K562 (cell line): ENCODE data around the gene ZNF485. TPM values are rescaled to one million over a fixed set of nuclear protein-coding genes. Genes with fewer than 3 reads are reported as not detected.

ENCODE experiments used
- ATAC-seq: fragments of 200-7000 bp; cut with Tn5 transposase; 3 replicates; pipeline ENCODE4 v1.9.1; 2020; ENCODE audit warnings: moderate library complexity
- BruUV-seq: library from RNA; stranded (reverse); fragments of 400-500 nt; replicated peaks from 2 replicates; lab custom pipeline; 2021; lab: Mats Ljungman, UMichigan
- CTCF ChIA-PET: fragments of 300-600 bp; formaldehyde crosslinking; extraction: SDS; loops from one replicate; lab custom pipeline; 2021; ENCODE audit warnings: low intra/inter-chr PET ratio; lab: Yijun Ruan, JAX
- POLR2A ChIA-PET: fragments of 300-600, 350-650 bp; sonication (Branson Sonifier 250); formaldehyde crosslinking; extraction: SDS; loops from one replicate; lab custom pipeline; 2021; ENCODE audit warnings: antibody characterized with exemption, inconsistent platforms; lab: Yijun Ruan, JAX
- DNase-seq, 4 experiments: peaks; one replicate each; pipeline versions ENCODE4 v3.0.0 to v3.0.0-alpha.2; 2011 to 2018; ENCODE audit warnings: low spot score in 3 of 4, mixed read lengths in 3 of 4; ENCODE audit errors: extremely low read depth in 1 of 4
- FAIRE-seq: peaks from 2 replicates; lab custom pipeline; 2011; peaks lifted over from hg19 to GRCh38; lab: Jason Lieb, UNC
- H2AFZ ChIP-seq: 2 replicates; pipeline ENCODE4 v1.6.0; 2011; ENCODE audit warnings: low read depth, low read length, control low read depth, inconsistent platforms
- H3K27ac ChIP-seq: fragments of 200-600 bp; 3 replicates; pipeline ENCODE4 v1.8.0; 2011; ENCODE audit warnings: low read depth, mild to moderate bottlenecking, control low read depth, inconsistent platforms, low read length, moderate library complexity, mixed read lengths; ENCODE audit errors: extremely low read depth
- H3K27me3 ChIP-seq, 2 experiments: fragments of 300-600 bp in 1 of 2; 2 replicates in 1 of 2; 3 replicates in 1 of 2; pipeline versions ENCODE4 v1.6.0 to v1.8.0; 2011; ENCODE audit warnings: inconsistent platforms in 2 of 2, low read length in 2 of 2, mild to moderate bottlenecking in 1 of 2, mixed read lengths in 1 of 2, moderate library complexity in 1 of 2; ENCODE audit not compliant: control insufficient read depth in 2 of 2, insufficient read depth in 2 of 2
- H3K36me3 ChIP-seq: fragments of 300-600 bp; 3 replicates; pipeline ENCODE4 v1.8.0; 2011; ENCODE audit warnings: mild to moderate bottlenecking, low read length, inconsistent platforms; ENCODE audit not compliant: control insufficient read depth, insufficient read depth
- H3K4me1 ChIP-seq, 2 experiments: fragments of 200-600 bp in 1 of 2; replicated peaks in 1 of 2; 2 replicates in 1 of 2; 3 replicates in 1 of 2; pipeline versions ENCODE4 v1.5.1 to v1.8.0; 2011; ENCODE audit warnings: inconsistent platforms in 2 of 2, low read length in 2 of 2, mild to moderate bottlenecking in 1 of 2, mixed read lengths in 1 of 2, moderate library complexity in 1 of 2; ENCODE audit not compliant: control insufficient read depth in 2 of 2, insufficient read depth in 2 of 2
- H3K4me2 ChIP-seq: 2 replicates; pipeline ENCODE4 v1.6.1; 2011; ENCODE audit warnings: low read length, control low read depth, inconsistent platforms, mixed read lengths; ENCODE audit not compliant: insufficient read depth
- H3K4me3 ChIP-seq: fragments of 200-600 bp; sonication (generic), shearing (Covaris generic); 2 replicates; pipeline ENCODE4 v1.5.1; 2016; ENCODE audit warnings: control low read depth, inconsistent platforms
- H3K79me2 ChIP-seq: fragments of 200-600 bp; 3 replicates; pipeline ENCODE4 v1.8.0; 2011; ENCODE audit warnings: low read length, inconsistent platforms; ENCODE audit not compliant: control insufficient read depth, insufficient read depth
- H3K9ac ChIP-seq, 2 experiments: 2 replicates each; pipeline versions ENCODE4 v1.6.0 to v1.6.1; 2011; ENCODE audit warnings: low read depth in 2 of 2, low read length in 2 of 2, control low read depth in 1 of 2, inconsistent platforms in 1 of 2, mild to moderate bottlenecking in 1 of 2, mixed read lengths in 1 of 2; ENCODE audit not compliant: insufficient read depth in 1 of 2
- H3K9me1 ChIP-seq: one replicate; pipeline ENCODE4 v1.6.0; 2011; ENCODE audit warnings: inconsistent platforms, mild to moderate bottlenecking, low read length, moderate library complexity; ENCODE audit not compliant: control insufficient read depth, insufficient read depth
- H3K9me3 ChIP-seq: replicated peaks from 2 replicates; pipeline ENCODE4 v1.5.1; 2011; ENCODE audit warnings: low read depth, low read length, inconsistent platforms; ENCODE audit not compliant: control insufficient read depth, insufficient read depth
- H4K20me1 ChIP-seq: replicated peaks from 2 replicates; pipeline ENCODE4 v1.6.1; 2011; ENCODE audit warnings: low read length, inconsistent platforms, mixed read lengths; ENCODE audit not compliant: control insufficient read depth, insufficient read depth
- AFF4 ChIP-seq: sonication (generic); formaldehyde crosslinking; IDR thresholded peaks from 2 replicates; pipeline ENCODE4 v1.8.0; 2023; ENCODE audit warnings: mild to moderate bottlenecking, missing genetic modification reagents
- ARHGAP35 ChIP-seq: fragments of 450-650 bp; IDR thresholded peaks from 2 replicates; pipeline ENCODE4 v1.6.1; 2018; ENCODE audit not compliant: partially characterized antibody
- COPS2 ChIP-seq: fragments of 450-650 bp; conservative IDR thresholded peaks from 2 replicates; pipeline ENCODE4 v1.6.1; 2016; ENCODE audit warnings: mild to moderate bottlenecking, moderate library complexity
- ELF1 ChIP-seq: fragments of 200-800 bp; sonication (Bioruptor generic); IDR thresholded peaks from 2 replicates; pipeline ENCODE4 v1.6.1; 2016; ENCODE audit warnings: missing genetic modification characterization, missing compliant biosample characterization
- EP300 ChIP-seq: IDR thresholded peaks from 2 replicates; pipeline ENCODE4 v1.6.1; 2012; ENCODE audit warnings: low read length, improper control_type of control experiment
- L3MBTL2 ChIP-seq: fragments of 450-650 bp; IDR thresholded peaks from 2 replicates; pipeline ENCODE4 v1.6.1; 2016; ENCODE audit warnings: mild to moderate bottlenecking, moderate library complexity
- RFX7 ChIP-seq: fragments of 250-450 bp; sonication (Bioruptor Pico); IDR thresholded peaks from 2 replicates; pipeline ENCODE4 v1.5.1; 2021; ENCODE audit warnings: mild to moderate bottlenecking
- SIN3B ChIP-seq: fragments of 450-650 bp; IDR thresholded peaks from 2 replicates; pipeline ENCODE4 v1.6.1; 2017; ENCODE audit warnings: low read depth, mild to moderate bottlenecking, moderate library complexity
- SNRNP70 ChIP-seq: fragments of 200-400 bp; formaldehyde crosslinking; optimal IDR thresholded peaks from 2 replicates; pipeline ENCODE3; 2017; ENCODE audit warnings: low read depth, low read length
- TCF3 ChIP-seq: sonication (generic); formaldehyde crosslinking; IDR thresholded peaks from 2 replicates; pipeline ENCODE4 v1.4.0; 2020; ENCODE audit warnings: mild to moderate bottlenecking, missing genetic modification reagents
- TOE1 ChIP-seq, 2 experiments: fragments of 450-650 bp in 1 of 2; sonication (generic) in 1 of 2; formaldehyde crosslinking in 1 of 2; IDR thresholded peaks; 2 replicates each; pipeline versions ENCODE4 v1.7.1 to v1.8.0; 2016 to 2022; ENCODE audit warnings: borderline replicate concordance in 2 of 2, mild to moderate bottlenecking in 2 of 2, antibody characterized with exemption in 1 of 2, inconsistent platforms in 1 of 2, low read depth in 1 of 2, missing genetic modification reagents in 1 of 2, moderate library complexity in 1 of 2
- XRCC5 ChIP-seq: fragments of 200-400 bp; formaldehyde crosslinking; IDR thresholded peaks from 2 replicates; pipeline ENCODE4 v1.6.1; 2017; ENCODE audit warnings: low read depth, mild to moderate bottlenecking, low read length
- ZKSCAN3 ChIP-seq: fragments of 250-450 bp; sonication (Bioruptor Pico); IDR thresholded peaks from 2 replicates; pipeline ENCODE4 v1.4.0; 2020
- ZNF253 ChIP-seq: fragments of 250-450 bp; sonication (Bioruptor Pico); conservative IDR thresholded peaks from 2 replicates; pipeline ENCODE4 v1.6.1; 2021; ENCODE audit warnings: mild to moderate bottlenecking
- ZNF668 ChIP-seq: fragments of 250-450 bp; sonication (Bioruptor Pico); IDR thresholded peaks from 2 replicates; pipeline ENCODE4 v1.8.0; 2022; ENCODE audit warnings: mild to moderate bottlenecking, inconsistent platforms
- WGBS: fragments of 100-300 bp; shearing (Covaris generic); methylation state at CpG from one replicate; pipeline ENCODE4 v1.1.6; 2016; ENCODE audit warnings: low coverage, mixed read lengths; ENCODE audit not compliant: insufficient coverage; ENCODE audit errors: missing lambda C conversion rate; 5-methylcytosine and 5-hydroxymethylcytosine counted together
- in situ Hi-C: fragments of 300-500 bp; cut with MboI; formaldehyde crosslinking; loops from 4 replicates; pipeline ENCODE4 v1.15.0; 2018; ENCODE audit warnings: inconsistent platforms, mixed read lengths
- intact Hi-C: fragments of 100-400 bp; cut with micrococcal nuclease; formaldehyde crosslinking; loops from 2 replicates; pipeline ENCODE4 v1.14.2; 2022
- polyA plus RNA-seq, 8 experiments: library from polyadenylated mRNA; depleted of rRNA in 4 of 8; stranded (reverse) in 5 of 8; unstranded in 3 of 8; fragments of >200 nt; fragmentation: Nextera tagmentation in 2 of 8; fragmentation: Illumina TruSeq in 1 of 8; extraction: Ambion mirVana in 2 of 8; extraction: Trizol in 1 of 8; gene quantifications; 2 replicates each; pipeline versions ENCODE4 v1.2.1 to v1.2.3, GENCODE V29; 2011 to 2014; ENCODE audit warnings: inconsistent platforms in 1 of 8, missing spikeins in 1 of 8
- total RNA-seq, 7 experiments: library from RNA; depleted of rRNA in 6 of 7; stranded (reverse); fragments of >200 nt in 6 of 7; fragmentation: Illumina TruSeq in 2 of 7; extraction: Trizol in 2 of 7; gene quantifications; 2 replicates each; pipeline versions ENCODE4 v1.2.1 to v1.2.3, GENCODE V29; 2011 to 2021; ENCODE audit warnings: low replicate concordance in 1 of 7
- TF ChIP-seq, protein P1 (sequence below): sonication (generic); formaldehyde crosslinking; IDR thresholded peaks from 2 replicates; pipeline ENCODE4 v1.8.0; 2022; ENCODE audit warnings: mild to moderate bottlenecking, missing genetic modification reagents

Gene ZNF485
- total and polyA plus RNA-seq, 9 of the 15 experiments (the other 6 are each of a cell fraction or from before 2014, with no cell fraction given): 8.0 to 18.7 (median 11.9) TPM

DNA sequence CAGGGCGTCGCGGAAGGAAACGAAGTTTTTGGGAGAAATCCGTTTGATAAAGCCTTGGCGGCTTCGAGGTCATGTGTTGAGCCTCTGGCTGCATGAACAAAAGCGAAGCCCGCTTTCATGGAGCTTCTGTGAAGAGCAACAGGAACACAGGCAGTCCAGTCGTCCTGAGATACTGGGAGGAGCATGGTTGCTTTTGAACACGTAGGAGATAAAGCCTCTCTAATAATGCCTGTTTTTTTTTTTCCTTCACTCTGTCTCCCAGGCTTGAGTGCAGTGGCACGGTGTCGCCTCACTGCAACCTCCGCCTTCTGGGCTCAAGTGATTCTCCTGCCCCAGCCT, 42.9 kb downstream of the ZNF485 start:
- Histone ChIP-seq H3K9ac (peak overlapping the region; percentile 74 to 94), H3K4me2 (peak overlapping the region; percentile 90), H3K9me1 (no peaks in the 10 kb centered on the region), H3K9me3 (peaks cover 16% of the 10 kb centered on the region), H3K36me3 (peaks cover 21% of the 10 kb centered on the region), H3K27ac (no peak overlapping the region; the same call in 2 of the 3 replicates), H2AFZ (peak overlapping the region; percentile 98), H3K79me2 (no peaks in the 10 kb centered on the region), H3K4me3 (peak overlapping the region; percentile 63), H3K27me3 (no peaks in the 10 kb centered on the region), H3K4me1 (peaks cover 4 to 12% of the 10 kb centered on the region in 2 experiments; a peak in 4 of 5 replicates), H4K20me1 (no peaks in the 10 kb centered on the region)
- BruUV-seq: no TSS peak
- 34% methylated on average over 14 of the region's 14 CpGs for WGBS
- POLR2A ChIA-PET: interaction anchor here (0.7 to 1.0 kb wide), 3 partner anchors 9 to 143 kb away, joined by 3 to 4 read pairs (median 3); no protein-coding TSS in a partner anchor
- in situ Hi-C loops (no loop called here), intact Hi-C loops (loop anchor here (5.0 kb wide), 1 partner anchor 77 kb away; the partner anchor contains the start of gene ZNF239)
- ATAC-seq (peak; percentile 7), FAIRE-seq (no peak), DNase-seq (no peak)
- CTCF ChIA-PET: no interaction called here
- 0 out of 2 replicates have a peak, but pooled peaks have one; percentile 1 for TF ChIP-seq TCF3
- no peak for TF ChIP-seq COPS2
- no peak for TF ChIP-seq AFF4 (CRISPR knock-in tag)
- no peak for TF ChIP-seq ZKSCAN3 (CRISPR knock-in tag)
- 0 out of 2 replicates have a peak, but pooled peaks have one; percentile 14 for TF ChIP-seq XRCC5
- 0 out of 2 replicates have a peak, but pooled peaks have one; percentile 2 for TF ChIP-seq ELF1 (tag)
- TF ChIP-seq L3MBTL2: 0 out of 2 replicates have a peak, but pooled peaks have one; percentile 2
- TF ChIP-seq TOE1 (IDR thresholded peaks at IDR 0.05; ENCODE audit: borderline replicate concordance): no peak
- no peak for TF ChIP-seq TOE1 (CRISPR knock-in tag; IDR thresholded peaks at IDR 0.05; ENCODE audit: borderline replicate concordance, low read depth)
- TF ChIP-seq, protein P1, sequence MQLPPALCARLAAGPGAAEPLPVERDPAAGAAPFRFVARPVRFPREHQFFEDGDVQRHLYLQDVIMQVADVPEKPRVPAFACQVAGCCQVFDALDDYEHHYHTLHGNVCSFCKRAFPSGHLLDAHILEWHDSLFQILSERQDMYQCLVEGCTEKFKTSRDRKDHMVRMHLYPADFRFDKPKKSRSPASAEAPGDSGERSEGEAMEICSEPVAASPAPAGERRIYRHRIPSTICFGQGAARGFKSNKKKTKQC (CRISPR knock-in tag): no peak
- TF ChIP-seq EP300: no peak
- TF ChIP-seq SIN3B: no peak
- no peak for TF ChIP-seq ZNF253 (CRISPR knock-in tag)
- no peak for TF ChIP-seq ZNF668 (CRISPR knock-in tag)
- TF ChIP-seq RFX7: no peak
- no peak for TF ChIP-seq SNRNP70
- TF ChIP-seq ARHGAP35: no peak
